HepG2 (cell line): ENCODE data around the gene SPATA33. TPM values are rescaled to one million over a fixed set of nuclear protein-coding genes. Genes with fewer than 3 reads are reported as not detected.

ENCODE experiments used
- ATAC-seq: fragments of 200-7000 bp; cut with Tn5 transposase; 3 replicates; pipeline ENCODE4 v1.9.1; 2020; ENCODE audit warnings: mild to moderate bottlenecking, moderate library complexity
- BruUV-seq: library from RNA; stranded (reverse); fragments of 400-500 nt; replicated peaks from 2 replicates; lab custom pipeline; 2021; lab: Mats Ljungman, UMichigan
- CTCF ChIA-PET: fragments of 300-600 bp; formaldehyde crosslinking; extraction: SDS; loops from one replicate; lab custom pipeline; 2021; ENCODE audit warnings: low total read pairs, inconsistent platforms, low intra/inter-chr PET ratio; lab: Yijun Ruan, JAX
- POLR2A ChIA-PET: fragments of 350-600 bp; sonication (Branson Sonifier 250); formaldehyde crosslinking; loops from one replicate; lab custom pipeline; 2020; ENCODE audit warnings: antibody characterized with exemption, inconsistent platforms; lab: Yijun Ruan, JAX
- DNase-seq: peaks from one replicate; pipeline ENCODE4 v3.0.0-alpha.2; 2015; ENCODE audit warnings: low spot score
- FAIRE-seq: peaks from 3 replicates; lab custom pipeline; 2011; peaks lifted over from hg19 to GRCh38; lab: Jason Lieb, UNC
- H2AFZ ChIP-seq: one replicate; pipeline ENCODE4 v1.6.1; 2011; ENCODE audit warnings: low read length, inconsistent platforms
- H3K27ac ChIP-seq: fragments of 300-600 bp; 3 replicates; pipeline ENCODE4 v1.8.0; 2011; ENCODE audit warnings: mixed run types, mild to moderate bottlenecking, mixed read lengths, low read length, inconsistent platforms; ENCODE audit not compliant: insufficient read depth; ENCODE audit errors: extremely low read length
- H3K27me3 ChIP-seq, 2 experiments: fragments of 200-600 bp in 1 of 2; 2 replicates in 1 of 2; 3 replicates in 1 of 2; pipeline versions ENCODE4 v1.6.0 to v1.8.0; 2011; ENCODE audit warnings: low read length in 2 of 2, mild to moderate bottlenecking in 2 of 2, moderate library complexity in 2 of 2, inconsistent platforms in 1 of 2; ENCODE audit not compliant: insufficient read depth in 2 of 2, control insufficient read depth in 1 of 2
- H3K36me3 ChIP-seq, 2 experiments: fragments of 200-600 bp in 1 of 2; replicated peaks in 1 of 2; 2 replicates in 1 of 2; 3 replicates in 1 of 2; pipeline versions ENCODE4 v1.5.1 to v1.8.0; 2011; ENCODE audit warnings: low read length in 2 of 2, inconsistent platforms in 1 of 2; ENCODE audit not compliant: insufficient read depth in 2 of 2, control insufficient read depth in 1 of 2
- H3K4me1 ChIP-seq: 2 replicates; pipeline ENCODE4 v1.5.1; 2012; ENCODE audit warnings: low read length, inconsistent platforms; ENCODE audit not compliant: insufficient read depth
- H3K4me2 ChIP-seq: 2 replicates; pipeline ENCODE4 v1.6.0; 2011; ENCODE audit warnings: low read depth, low read length, inconsistent platforms
- H3K4me3 ChIP-seq, 3 experiments: fragments of 200-600 bp in 1 of 3; sonication (generic), shearing (Covaris generic) in 1 of 3; replicated peaks in 1 of 3; 2 replicates each; pipeline ENCODE4 v1.5.1; 2011 to 2016; ENCODE audit warnings: low read length in 3 of 3, inconsistent platforms in 2 of 3, low read depth in 2 of 3, mild to moderate bottlenecking in 2 of 3, control low read depth in 1 of 3, mixed read lengths in 1 of 3; ENCODE audit not compliant: insufficient read depth in 1 of 3
- H3K79me2 ChIP-seq: one replicate; pipeline ENCODE4 v1.6.1; 2011; ENCODE audit warnings: low read length, inconsistent platforms; ENCODE audit not compliant: insufficient read depth
- H3K9ac ChIP-seq: 2 replicates; pipeline ENCODE4 v1.6.0; 2011; ENCODE audit warnings: mild to moderate bottlenecking, low read depth, low read length, inconsistent platforms; ENCODE audit not compliant: insufficient read depth
- H3K9me3 ChIP-seq: 2 replicates; pipeline ENCODE4 v1.5.1; 2012; ENCODE audit warnings: mild to moderate bottlenecking, low read length
- H4K20me1 ChIP-seq: 2 replicates; pipeline ENCODE4 v1.6.0; 2011; ENCODE audit warnings: inconsistent platforms, mild to moderate bottlenecking, low read length, moderate library complexity; ENCODE audit not compliant: insufficient read depth
- ARNT2 ChIP-seq: sonication (generic); formaldehyde crosslinking; IDR thresholded peaks from 2 replicates; pipeline ENCODE4 v1.8.0; 2022; ENCODE audit warnings: mild to moderate bottlenecking, low read depth, missing genetic modification reagents, moderate library complexity
- GATAD1 ChIP-seq: IDR thresholded peaks from 2 replicates; pipeline ENCODE4 v1.6.1; 2016; ENCODE audit warnings: missing genetic modification reagents, missing compliant biosample characterization
- HOXD1 ChIP-seq: sonication (generic); formaldehyde crosslinking; IDR thresholded peaks from 2 replicates; pipeline ENCODE4 v1.5.0; 2020; ENCODE audit warnings: missing genetic modification reagents
- RCOR2 ChIP-seq: IDR thresholded peaks from 2 replicates; pipeline ENCODE4 v1.6.1; 2016; ENCODE audit warnings: missing biosample characterization, missing genetic modification reagents
- THRA ChIP-seq: sonication (generic); formaldehyde crosslinking; IDR thresholded peaks from 2 replicates; pipeline ENCODE4 v1.4.0; 2020; ENCODE audit warnings: missing genetic modification reagents, borderline replicate concordance
- ZBTB42 ChIP-seq: sonication (generic); formaldehyde crosslinking; IDR thresholded peaks from 2 replicates; pipeline ENCODE4 v1.5.0; 2020; ENCODE audit warnings: mild to moderate bottlenecking, missing genetic modification reagents
- ZNF281 ChIP-seq: sonication (generic); formaldehyde crosslinking; IDR thresholded peaks from 2 replicates; pipeline ENCODE4 v1.4.0; 2020; ENCODE audit warnings: missing genetic modification reagents, borderline replicate concordance
- ZNF709 ChIP-seq: sonication (generic); formaldehyde crosslinking; IDR thresholded peaks from 2 replicates; pipeline ENCODE4 v1.5.0; 2020; ENCODE audit warnings: mild to moderate bottlenecking, missing genetic modification reagents
- WGBS: methylation state at CpG from one replicate; pipeline ENCODE4 v1.1.6; 2017; ENCODE audit warnings: low lambda C conversion rate; 5-methylcytosine and 5-hydroxymethylcytosine counted together
- in situ Hi-C: cut with HindIII; loops from 2 replicates; pipeline ENCODE4 v1.10.0; 2017; ENCODE audit warnings: low pct_unique_long_range_greater_than_20kb; ENCODE audit not compliant: extremely low pct_ligation_motif_present
- intact Hi-C: fragments of 100-400 bp; cut with micrococcal nuclease; formaldehyde crosslinking; loops from one replicate; pipeline ENCODE4 v1.10.0; 2022; ENCODE audit not compliant: unreplicated experiment
- polyA plus RNA-seq, 8 experiments: library from polyadenylated mRNA; depleted of rRNA in 3 of 8; stranded (reverse) in 7 of 8; unstranded in 1 of 8; fragments of >200 nt; fragmentation: Illumina TruSeq in 4 of 8; extraction: Trizol in 4 of 8; gene quantifications; 2 replicates each; pipeline versions ENCODE4 v1.2.1 to v1.2.3, GENCODE V29; 2011 to 2016; ENCODE audit warnings: low read depth in 4 of 8, missing spikeins in 1 of 8, mixed read lengths in 1 of 8; ENCODE audit not compliant: insufficient read depth in 1 of 8
- total RNA-seq, 5 experiments: library from RNA; depleted of rRNA; stranded (reverse); fragments of >200 nt; fragmentation: Illumina TruSeq; extraction: Trizol; gene quantifications; 2 replicates each; pipeline ENCODE4 v1.2.3, GENCODE V29; 2016; ENCODE audit warnings: low read depth in 1 of 5
- TF ChIP-seq, protein P1 (sequence below): sonication (generic); formaldehyde crosslinking; IDR thresholded peaks from 2 replicates; pipeline ENCODE4 v1.5.0; 2020; ENCODE audit warnings: missing genetic modification reagents
- TF ChIP-seq, protein P2 (sequence below): IDR thresholded peaks from 2 replicates; pipeline ENCODE4 v1.4.0; 2020; ENCODE audit warnings: mild to moderate bottlenecking, missing genetic modification reagents
- TF ChIP-seq, protein P3 (sequence below): sonication (generic); formaldehyde crosslinking; IDR thresholded peaks from 2 replicates; pipeline ENCODE4 v1.9.0; 2022; ENCODE audit warnings: low read depth, missing genetic modification reagents

The SPATA33 gene
- total and polyA plus RNA-seq, 2 of the 13 experiments (the other 11 are each of a cell fraction or from before 2014, with no cell fraction given) = 5.7 to 11.0 TPM

DNA sequence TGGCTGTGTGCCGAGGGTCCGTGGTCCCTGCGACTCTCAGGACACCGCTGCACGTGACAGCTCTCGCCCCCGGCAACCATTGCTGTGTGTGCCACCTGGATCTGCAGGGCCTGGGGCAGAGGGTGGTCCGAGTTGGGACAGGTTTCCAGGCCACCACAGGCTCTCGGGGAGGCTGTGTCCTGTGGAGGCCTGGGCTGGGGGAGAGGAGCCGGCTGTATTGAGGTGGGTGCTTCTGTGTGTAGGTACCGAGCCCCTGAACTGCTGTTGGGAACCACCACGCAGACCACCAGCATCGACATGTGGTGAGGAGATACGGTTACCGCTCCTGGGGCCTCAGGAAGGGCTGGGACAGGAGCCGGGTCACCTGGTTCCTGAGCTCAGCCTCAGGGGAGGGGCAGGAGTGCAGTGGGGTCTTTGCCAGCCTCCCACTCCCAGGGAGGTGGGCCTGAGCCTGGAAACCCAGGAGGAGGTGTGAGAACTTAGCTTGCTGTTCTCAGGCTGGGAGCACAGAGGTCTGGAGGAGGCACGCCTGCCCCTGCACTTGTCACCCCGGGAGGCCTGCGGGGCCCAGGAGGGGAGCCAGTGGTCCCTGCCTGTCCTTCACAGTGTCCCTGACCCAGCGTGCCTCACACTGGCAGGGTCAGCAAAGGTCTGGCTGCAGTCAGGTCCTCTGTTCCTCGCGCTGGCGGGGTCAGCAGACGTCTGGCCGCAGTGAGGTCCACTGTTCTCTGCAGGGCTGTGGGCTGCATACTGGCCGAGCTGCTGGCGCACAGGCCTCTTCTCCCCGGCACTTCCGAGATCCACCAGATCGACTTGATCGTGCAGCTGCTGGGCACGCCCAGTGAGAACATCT lies 36.5 kb downstream of the SPATA33 start:
- Histone ChIP-seq H3K4me2 (peak overlapping the region; percentile 56), H2AFZ (no peak overlapping the region), H3K4me3 (peak overlapping the region in 2 of 3 experiments; percentile 17 to 18; a peak in 3 of 6 replicates), H3K79me2 (peaks cover under 1% of the 10 kb centered on the region), H3K9me3 (no peaks in the 10 kb centered on the region), H4K20me1 (no peaks in the 10 kb centered on the region), H3K27me3 (no peaks in the 10 kb centered on the region), H3K27ac (peak overlapping the region; percentile 30), H3K9ac (peak overlapping the region; percentile 29; the same call in 1 of the 2 replicates), H3K36me3 (peaks cover 5 to 12% of the 10 kb centered on the region in 2 experiments; a peak in 2 of 5 replicates), H3K4me1 (peaks cover 71% of the 10 kb centered on the region)
- FAIRE-seq (peak; percentile 43), ATAC-seq (peak; percentile 49), DNase-seq (peak; percentile 32)
- ChIA-PET CTCF (no interaction called here), POLR2A (interaction anchor here (0.7 to 1.8 kb wide), 5 partner anchors 9 to 225 kb away, joined by 3 to 8 read pairs (median 5); partner anchors contain the start of genes MC1R and TCF25)
- in situ Hi-C loops = no loop called here
- no TSS peak for BruUV-seq
- WGBS = 66% methylated on average over 16 of the region's 32 CpGs
- intact Hi-C loops = no loop called here
- TF ChIP-seq ZNF281 (CRISPR knock-in tag) (0 out of 2 replicates have a peak, but pooled peaks have one; percentile 8), GATAD1 (CRISPR knock-in tag) (no peak), RCOR2 (no peak), ZBTB42 (CRISPR knock-in tag) (no peak), HOXD1 (CRISPR knock-in tag) (no peak), ARNT2 (CRISPR knock-in tag) (peak; percentile 35; the same call in 1 of the 2 replicates), THRA (CRISPR knock-in tag) (peak; percentile 98), ZNF709 (CRISPR knock-in tag) (no peak)
- TF ChIP-seq, protein P1, sequence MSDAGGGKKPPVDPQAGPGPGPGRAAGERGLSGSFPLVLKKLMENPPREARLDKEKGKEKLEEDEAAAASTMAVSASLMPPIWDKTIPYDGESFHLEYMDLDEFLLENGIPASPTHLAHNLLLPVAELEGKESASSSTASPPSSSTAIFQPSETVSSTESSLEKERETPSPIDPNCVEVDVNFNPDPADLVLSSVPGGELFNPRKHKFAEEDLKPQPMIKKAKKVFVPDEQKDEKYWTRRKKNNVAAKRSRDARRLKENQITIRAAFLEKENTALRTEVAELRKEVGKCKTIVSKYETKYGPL (CRISPR knock-in tag) = no peak
- TF ChIP-seq, protein P2, sequence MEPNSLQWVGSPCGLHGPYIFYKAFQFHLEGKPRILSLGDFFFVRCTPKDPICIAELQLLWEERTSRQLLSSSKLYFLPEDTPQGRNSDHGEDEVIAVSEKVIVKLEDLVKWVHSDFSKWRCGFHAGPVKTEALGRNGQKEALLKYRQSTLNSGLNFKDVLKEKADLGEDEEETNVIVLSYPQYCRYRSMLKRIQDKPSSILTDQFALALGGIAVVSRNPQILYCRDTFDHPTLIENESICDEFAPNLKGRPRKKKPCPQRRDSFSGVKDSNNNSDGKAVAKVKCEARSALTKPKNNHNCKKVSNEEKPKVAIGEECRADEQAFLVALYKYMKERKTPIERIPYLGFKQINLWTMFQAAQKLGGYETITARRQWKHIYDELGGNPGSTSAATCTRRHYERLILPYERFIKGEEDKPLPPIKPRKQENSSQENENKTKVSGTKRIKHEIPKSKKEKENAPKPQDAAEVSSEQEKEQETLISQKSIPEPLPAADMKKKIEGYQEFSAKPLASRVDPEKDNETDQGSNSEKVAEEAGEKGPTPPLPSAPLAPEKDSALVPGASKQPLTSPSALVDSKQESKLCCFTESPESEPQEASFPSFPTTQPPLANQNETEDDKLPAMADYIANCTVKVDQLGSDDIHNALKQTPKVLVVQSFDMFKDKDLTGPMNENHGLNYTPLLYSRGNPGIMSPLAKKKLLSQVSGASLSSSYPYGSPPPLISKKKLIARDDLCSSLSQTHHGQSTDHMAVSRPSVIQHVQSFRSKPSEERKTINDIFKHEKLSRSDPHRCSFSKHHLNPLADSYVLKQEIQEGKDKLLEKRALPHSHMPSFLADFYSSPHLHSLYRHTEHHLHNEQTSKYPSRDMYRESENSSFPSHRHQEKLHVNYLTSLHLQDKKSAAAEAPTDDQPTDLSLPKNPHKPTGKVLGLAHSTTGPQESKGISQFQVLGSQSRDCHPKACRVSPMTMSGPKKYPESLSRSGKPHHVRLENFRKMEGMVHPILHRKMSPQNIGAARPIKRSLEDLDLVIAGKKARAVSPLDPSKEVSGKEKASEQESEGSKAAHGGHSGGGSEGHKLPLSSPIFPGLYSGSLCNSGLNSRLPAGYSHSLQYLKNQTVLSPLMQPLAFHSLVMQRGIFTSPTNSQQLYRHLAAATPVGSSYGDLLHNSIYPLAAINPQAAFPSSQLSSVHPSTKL (CRISPR knock-in tag) = peak; percentile 73
- TF ChIP-seq, protein P3, sequence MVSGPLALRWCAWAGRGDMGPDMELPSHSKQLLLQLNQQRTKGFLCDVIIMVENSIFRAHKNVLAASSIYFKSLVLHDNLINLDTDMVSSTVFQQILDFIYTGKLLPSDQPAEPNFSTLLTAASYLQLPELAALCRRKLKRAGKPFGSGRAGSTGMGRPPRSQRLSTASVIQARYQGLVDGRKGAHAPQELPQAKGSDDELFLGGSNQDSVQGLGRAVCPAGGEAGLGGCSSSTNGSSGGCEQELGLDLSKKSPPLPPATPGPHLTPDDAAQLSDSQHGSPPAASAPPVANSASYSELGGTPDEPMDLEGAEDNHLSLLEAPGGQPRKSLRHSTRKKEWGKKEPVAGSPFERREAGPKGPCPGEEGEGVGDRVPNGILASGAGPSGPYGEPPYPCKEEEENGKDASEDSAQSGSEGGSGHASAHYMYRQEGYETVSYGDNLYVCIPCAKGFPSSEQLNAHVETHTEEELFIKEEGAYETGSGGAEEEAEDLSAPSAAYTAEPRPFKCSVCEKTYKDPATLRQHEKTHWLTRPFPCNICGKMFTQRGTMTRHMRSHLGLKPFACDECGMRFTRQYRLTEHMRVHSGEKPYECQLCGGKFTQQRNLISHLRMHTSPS = 0 out of 2 replicates have a peak, but pooled peaks have one; percentile 50
